Activated CD4-positive, CD25-positive, alpha-beta regulatory T cell treated with anti-CD3 and anti-CD28 coated beads, Interleukin-2, amount 50 U/mL, for 24 hours (primary cell): ENCODE measurements around the gene ZNF831.

Experiments
- ATAC-seq, 2 donors: fragments of 150-1000 bp; cut with Tn5 transposase; one replicate each; pipeline ENCODE4 v1.10.0; 2021; ENCODE audit warnings: mild to moderate bottlenecking in 1 of 2, moderate library complexity in 1 of 2

ZNF831 gene

GRCh38 chr20:59182401-59183044, 18.9 kb downstream of the ZNF831 start:
- no peak for ATAC-seq

- ATAC-seq: no peak
These were observed 20.1 kb downstream of the ZNF831 start for GRCh38 chr20:59183751-59184150.

GRCh38 chr20:59184880-59185447, 21.3 kb downstream of the ZNF831 start:
- ATAC-seq: no peak

GRCh38 chr20:59185809-59186208, 22.2 kb downstream of the ZNF831 start:
- no peak for ATAC-seq

- no peak for ATAC-seq
These were observed 26.8 kb downstream of the ZNF831 start for GRCh38 chr20:59190466-59190865.

- ATAC-seq: no peak
These were observed 27.6 kb downstream of the ZNF831 start for GRCh38 chr20:59191036-59191755.

GRCh38 chr20:59191756-59192532, 28.3 kb downstream of the ZNF831 start:
- no peak for ATAC-seq

- no peak for ATAC-seq
These were observed 28.9 kb downstream of the ZNF831 start for GRCh38 chr20:59192533-59192896.

GRCh38 chr20:59193325-59193724, 29.7 kb downstream of the ZNF831 start:
- ATAC-seq: no peak

- no peak for ATAC-seq
These were observed 30.7 kb downstream of the ZNF831 start for GRCh38 chr20:59194023-59194935.

- no peak for ATAC-seq
These were observed 31.8 kb downstream of the ZNF831 start for GRCh38 chr20:59195316-59195993.

- ATAC-seq: no peak
These were observed 40.7 kb downstream of the ZNF831 start for GRCh38 chr20:59204165-59204894.

GRCh38 chr20:59205044-59205443, 41.4 kb downstream of the ZNF831 start:
- ATAC-seq: no peak

GRCh38 chr20:59207235-59207634, 43.6 kb downstream of the ZNF831 start:
- ATAC-seq: peak; percentile 15 to 41

- ATAC-seq: peak; percentile 95 to 98
These were observed 44.2 kb downstream of the ZNF831 start for GRCh38 chr20:59207742-59208357.

GRCh38 chr20:59210186-59210585, 46.6 kb downstream of the ZNF831 start:
- no peak for ATAC-seq

- no peak for ATAC-seq
These were observed 47.7 kb downstream of the ZNF831 start for GRCh38 chr20:59211208-59211765.

- no peak for ATAC-seq
These were observed 50.5 kb downstream of the ZNF831 start for GRCh38 chr20:59214073-59214472.

GRCh38 chr20:59214606-59215547, 51.3 kb downstream of the ZNF831 start:
- no peak for ATAC-seq
